Stimulated activated CD8-positive, alpha-beta memory T cell treated with anti-CD3 and anti-CD28 coated beads, Interleukin-12 subunit alpha, Interleukin-12 subunit beta, amount 100 ng/mL, for 24 hours (primary cell): ENCODE results near the gene MSRB1.
"Not testable (repeated sequence)": the region's sequence is repeated elsewhere in the genome, so short reads cannot be mapped to it uniquely, and the experiment has no call there.

Experiments used
- DNase-seq: peaks from one replicate; pipeline ENCODE4 v3.0.0-alpha.2; 2020; ENCODE audit errors: extremely low read depth

The MSRB1 gene

DNA sequence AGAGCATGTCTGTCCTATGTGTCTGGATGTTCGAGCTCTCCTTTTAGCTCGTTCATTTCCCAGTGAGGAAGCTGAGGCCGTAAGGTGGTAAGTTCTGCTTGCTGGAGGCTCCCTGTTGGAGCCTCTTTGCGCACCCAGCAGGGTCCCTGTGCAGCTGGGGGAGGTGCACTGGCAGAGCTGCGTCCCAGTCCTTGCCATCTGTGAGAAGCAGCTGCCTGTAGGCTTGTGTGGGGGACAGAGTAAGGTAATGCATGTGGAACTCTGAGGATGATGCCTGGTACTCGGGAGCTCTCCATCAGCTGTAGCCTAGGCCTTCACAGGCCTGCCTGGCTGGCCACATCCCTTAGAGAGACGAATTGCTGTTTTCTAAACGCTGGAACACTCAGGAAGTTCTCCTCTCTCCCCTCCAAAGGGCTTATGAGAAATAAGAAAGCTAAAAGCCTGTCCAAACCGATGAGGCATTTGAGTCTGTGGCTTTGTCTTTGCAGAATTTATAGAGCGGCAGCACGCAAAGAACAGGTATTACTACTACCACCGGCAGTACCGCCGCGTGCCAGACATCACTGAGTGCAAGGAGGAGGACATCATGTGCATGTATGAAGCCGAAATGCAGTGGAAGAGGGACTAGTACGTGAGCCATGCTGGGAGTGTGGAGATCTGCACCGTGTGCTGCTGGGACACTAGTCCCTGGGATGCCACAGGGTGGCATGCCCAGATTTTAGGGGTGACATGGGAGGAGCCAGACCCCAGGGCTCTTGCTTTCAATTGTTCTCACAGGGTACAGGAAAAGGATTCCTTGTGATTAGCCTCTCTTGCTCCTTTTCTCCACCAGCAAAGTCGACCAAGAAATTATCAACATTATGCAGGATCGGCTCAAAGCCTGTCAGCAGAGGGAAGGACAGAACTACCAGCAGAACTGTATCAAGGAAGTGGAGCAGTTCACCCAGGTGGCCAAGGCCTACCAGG is 17.9 kb upstream of the MSRB1 start:
- DNase-seq, result no peak

DNA sequence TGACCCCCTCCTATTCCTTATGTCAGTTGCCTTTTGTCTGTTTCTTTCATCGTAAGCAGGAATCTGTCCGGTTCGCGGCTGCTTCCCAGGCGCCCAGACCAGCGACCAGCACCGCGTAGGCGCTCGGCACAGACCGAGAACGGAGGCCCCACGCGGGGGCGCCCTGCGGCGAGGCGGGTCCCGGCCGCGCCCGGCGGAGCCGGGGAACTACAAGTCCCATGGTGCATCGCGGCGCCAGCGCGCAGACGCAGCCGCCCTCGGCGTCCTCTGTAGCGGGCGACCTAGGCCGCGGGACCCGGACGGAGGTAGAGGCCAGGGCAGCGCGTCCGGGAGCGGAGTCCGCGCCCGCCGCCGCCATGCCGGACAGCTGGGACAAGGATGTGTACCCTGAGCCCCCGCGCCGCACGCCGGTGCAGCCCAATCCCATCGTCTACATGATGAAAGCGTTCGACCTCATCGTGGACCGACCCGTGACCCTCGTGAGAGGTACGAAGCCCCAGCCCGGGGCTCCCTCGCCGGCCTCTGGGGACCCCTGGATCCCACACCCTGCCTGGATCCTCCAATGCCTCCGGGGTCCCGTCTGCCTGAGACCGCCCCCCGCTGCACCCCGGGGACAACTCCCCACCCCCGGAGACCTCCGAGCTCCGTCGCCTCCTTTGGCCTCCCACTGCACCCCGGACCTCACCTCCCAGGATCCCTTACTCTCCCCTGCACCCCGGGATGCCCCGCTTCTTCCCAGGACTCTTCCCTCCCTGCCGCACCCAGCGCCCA is 16.5 kb upstream of the MSRB1 start, which contains the start of gene NDUFB10:
Gene NDUFB10 (plus strand): TSS at position 270 of the 771 bp plus-strand sequence. CDS start 87 bp downstream, at position 357.
- peak; percentile 77 for DNase-seq

DNA sequence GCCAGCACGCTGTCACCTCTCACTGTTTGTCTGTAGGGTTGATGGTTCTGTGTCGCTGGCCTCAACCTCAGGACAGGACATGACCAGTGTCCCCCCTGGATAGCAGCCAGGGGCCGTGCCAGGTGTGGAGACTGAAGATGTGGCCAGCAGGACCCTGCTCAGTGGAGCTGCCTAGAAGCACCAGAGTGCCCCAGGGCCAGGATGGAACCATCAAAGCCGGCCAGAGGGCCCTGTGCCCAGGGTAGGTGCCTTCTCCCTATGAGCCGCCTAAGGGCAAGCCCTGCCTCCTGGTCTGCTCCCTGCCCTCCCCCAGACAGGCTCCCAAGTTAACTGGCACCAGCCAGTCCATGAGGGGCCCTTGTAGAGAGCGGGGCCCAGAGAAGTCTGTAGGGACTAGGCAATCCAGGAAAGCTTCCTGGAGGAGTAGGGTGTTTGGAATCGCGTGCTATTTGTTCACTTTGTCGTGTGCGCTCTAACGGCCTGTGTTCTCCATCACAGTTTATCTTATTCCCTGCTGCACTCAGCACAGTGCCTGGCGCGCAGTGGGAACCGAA is 15.8 kb upstream of the MSRB1 start:
- DNase-seq, result no peak

DNA sequence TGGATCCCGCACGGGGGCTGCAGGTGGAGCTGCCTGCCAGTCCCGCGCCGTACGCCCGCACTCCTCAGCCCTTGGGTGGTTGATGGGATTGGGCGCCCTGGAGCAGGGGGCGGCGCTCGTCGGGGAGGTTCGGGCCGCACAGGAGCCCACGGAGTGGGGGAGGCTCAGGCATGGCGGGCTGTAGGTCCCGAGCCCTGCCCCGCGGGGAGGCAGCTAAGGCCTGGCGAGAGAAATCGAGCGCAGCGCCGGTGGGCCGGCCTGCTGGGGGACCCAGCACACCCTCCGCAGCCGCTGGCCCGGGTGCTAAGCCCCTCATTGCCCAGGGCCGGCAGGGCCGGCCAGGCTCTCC is 15.1 kb upstream of the MSRB1 start:
- DNase-seq, result not testable (repeated sequence)

DNA sequence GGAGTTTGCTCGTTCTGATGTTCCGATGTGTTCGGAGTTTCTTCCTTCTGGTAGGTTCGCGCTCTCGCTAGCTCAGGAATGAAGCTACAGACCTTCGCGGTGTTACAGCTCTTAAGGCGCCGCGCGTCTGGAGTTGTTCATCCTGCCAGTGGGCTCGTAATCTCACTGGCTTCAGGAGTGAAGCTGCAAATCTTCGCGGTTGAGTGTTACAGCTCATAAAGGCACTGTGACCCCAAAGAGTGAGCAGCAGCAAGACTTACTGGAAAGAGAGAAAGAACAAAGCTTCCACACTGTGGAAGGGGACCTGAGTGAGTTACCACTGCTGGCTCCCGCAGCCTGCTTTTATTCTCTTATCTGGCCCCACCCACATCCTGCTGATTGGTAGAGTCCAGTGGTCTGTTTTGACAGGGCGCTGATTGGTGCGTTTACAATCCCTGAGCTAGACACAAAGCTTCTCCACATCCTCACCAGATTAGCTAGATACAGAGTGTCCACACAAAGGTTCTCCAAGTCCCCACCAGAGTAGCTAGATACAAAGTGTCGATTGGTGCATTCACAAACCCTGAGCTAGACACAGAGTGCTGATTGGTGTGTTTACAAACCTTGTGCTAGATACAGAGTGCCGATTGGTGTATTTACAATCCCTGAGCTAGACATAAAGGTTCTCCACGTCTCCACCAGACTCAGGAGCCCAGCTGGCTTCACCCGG is 14.6 kb upstream of the MSRB1 start:
- DNase-seq, result not testable (repeated sequence)

DNA sequence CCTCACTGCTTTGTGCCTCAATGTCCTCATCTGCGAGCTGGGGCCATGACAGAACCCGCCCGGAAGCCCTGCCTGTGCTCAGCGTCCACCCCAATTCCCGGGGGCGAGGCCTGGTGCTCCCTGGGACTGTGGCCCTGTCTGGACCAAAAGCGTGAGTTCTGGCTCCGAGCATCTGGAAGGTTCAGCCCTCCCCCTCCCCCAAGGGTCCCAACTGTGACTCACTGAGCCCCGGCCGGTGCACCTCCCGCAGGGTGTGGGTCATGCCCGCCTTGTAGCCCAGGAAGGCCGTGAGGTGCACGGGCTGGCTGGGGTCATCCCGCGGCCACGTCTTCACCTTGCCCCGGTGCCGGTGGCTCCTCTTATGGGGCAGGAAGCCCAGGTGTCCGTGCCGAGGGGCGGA is 10.7 kb upstream of the MSRB1 start:
- DNase-seq, result no peak

DNA sequence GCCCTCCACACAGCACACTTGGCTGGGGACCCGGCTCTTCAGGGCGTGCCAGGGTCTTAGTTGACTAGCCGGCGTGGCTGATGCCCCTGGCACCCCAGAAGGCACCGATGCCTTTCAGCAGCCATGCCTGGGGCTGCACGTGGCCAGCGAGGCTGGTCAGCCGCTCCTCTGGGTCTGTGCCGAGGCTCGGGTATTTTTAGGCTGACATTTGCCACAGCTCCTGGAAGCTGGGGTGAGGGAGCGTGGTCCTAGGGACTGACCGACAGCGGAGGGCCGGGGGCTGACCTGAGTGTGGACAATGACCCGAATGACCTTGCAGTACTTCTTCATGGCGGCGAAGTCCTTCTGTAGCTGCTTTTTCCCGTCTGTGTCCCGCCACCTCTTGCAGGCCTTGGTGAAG is 7.6 kb upstream of the MSRB1 start:
- no peak for DNase-seq

DNA sequence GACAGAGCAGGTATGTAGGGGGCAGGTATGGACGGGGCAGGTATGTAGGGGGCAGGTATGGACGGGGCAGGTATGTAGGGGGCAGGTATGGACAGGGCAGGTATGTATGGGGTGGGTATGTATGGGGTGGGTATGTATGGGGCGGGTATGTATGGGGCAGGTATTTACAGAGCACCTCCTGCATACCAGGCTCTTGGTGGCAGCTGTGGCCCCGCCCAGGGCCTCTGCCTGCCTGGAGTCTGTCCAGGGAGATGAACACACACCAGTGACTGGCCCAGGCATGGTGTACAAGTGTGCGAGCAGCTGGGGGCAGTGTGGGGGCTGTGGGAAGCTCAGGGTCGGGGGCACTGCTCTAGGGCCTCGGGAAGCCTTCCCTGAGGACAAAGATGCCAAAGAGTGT is 7.0 kb upstream of the MSRB1 start:
- no peak for DNase-seq

DNA sequence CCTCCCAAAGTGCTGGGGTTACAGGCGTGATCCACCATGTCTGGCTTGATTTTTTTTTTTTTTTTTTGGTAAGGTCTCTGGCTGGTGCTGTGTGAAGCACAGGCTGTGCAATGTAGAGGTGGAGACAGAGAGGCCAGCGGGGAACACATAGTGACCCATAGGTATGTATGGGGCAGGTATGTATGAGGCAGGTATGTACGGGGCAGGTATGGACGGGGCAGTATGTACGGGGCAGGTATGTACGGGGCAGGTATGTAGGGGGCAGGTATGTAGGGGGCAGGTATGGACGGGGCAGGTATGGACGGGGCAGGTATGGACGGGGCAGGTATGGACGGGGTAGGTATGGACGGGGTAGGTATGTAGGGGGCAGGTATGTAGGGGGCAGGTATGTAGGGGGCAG is 6.5 kb upstream of the MSRB1 start:
- no peak for DNase-seq

DNA sequence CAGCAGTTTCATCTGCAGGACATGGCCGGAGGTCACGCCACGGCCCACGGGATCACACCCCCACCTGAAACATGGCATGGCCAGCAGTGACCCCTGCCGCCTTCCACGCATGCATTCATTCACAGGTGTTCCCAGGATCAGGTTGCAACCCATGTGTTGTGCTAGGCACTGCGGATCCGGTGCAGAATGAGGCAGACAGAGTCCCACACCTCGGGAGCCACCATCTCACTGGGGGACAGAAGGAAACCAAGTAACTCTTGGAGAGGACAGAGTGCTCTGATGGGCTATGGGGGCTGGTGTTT is 4.3 kb upstream of the MSRB1 start:
- DNase-seq, result no peak

DNA sequence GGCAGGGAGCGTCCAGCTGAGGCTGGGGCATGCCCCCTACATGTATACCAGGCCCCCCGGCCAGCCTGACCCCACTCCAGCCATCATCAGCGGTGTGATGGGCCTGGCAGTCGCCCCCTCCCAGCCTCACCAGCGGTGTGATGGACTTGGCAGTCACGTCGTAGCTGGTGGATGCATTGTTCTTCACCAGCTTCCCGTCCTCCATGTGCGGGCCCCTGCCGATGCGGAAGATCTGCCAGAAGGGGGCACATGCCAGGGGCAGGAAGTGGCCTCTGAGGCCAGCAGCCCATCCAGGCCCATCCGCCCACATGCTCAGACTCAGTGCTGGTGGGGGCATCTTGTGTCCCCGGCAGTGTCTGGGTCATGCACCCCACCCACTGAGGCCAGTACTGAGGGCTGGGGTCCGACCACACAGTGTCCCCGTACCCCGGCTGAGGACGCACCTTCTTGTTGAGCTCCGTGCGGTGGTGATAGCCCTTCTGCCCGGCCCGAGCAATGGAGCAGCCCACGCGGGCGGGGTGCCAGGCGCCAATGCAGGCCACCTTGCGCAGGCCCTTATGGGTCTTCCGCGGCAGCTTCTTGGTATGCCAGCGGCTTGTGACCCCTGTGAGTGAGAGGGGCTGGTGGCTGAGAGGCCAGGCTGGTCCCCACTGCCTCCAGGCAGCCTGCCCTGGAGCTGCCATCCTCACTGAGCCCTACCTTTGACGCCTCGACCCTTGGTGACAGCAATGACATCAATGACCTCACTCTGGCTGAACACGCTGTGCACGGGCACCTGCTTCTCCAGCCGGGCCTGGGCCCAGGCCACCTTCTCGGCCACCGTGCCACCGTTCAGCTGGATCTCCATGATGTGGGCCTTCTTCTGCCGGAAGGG is 3.7 kb upstream of the MSRB1 start:
- no peak for DNase-seq

DNA sequence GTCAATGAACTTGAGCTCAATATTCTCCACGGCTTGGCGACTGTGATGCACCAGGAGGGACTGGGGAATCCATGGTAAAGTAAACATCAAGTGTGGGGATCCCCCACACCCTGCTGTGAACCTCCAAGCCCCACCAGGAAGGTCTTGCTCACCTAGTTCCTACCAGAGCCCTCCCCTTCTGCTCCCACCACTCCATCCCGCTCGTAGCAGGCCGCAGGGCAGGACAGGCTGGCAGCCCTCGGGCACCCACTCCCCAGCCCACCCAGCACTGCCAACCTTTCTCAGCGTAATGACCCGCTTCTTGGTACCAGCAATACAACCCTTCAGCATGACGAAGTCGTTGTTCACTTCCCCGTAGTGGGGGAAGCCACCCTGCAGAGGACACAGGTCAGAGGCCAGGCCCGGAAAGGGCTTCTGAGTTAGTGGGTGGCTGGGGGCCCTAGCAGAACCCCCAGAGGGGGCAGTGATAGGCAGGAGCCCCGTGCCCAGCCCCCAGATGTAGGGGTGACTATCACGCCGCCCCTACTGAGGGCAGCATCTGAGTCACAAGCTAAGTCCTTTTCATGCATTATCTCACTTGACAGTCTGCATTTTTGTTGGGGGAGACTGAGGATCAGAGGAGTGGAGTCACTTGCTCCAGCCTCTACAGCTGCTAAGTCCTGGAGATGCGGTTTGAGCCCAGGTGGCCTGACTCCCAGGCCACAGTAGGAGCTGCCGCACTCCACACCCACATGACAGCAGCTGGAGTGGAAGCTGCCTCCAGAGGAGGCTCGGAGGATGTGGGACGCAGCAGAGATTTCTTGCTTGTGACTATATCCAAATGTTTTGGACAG is 2.8 kb upstream of the MSRB1 start:
- DNase-seq, result no peak

DNA sequence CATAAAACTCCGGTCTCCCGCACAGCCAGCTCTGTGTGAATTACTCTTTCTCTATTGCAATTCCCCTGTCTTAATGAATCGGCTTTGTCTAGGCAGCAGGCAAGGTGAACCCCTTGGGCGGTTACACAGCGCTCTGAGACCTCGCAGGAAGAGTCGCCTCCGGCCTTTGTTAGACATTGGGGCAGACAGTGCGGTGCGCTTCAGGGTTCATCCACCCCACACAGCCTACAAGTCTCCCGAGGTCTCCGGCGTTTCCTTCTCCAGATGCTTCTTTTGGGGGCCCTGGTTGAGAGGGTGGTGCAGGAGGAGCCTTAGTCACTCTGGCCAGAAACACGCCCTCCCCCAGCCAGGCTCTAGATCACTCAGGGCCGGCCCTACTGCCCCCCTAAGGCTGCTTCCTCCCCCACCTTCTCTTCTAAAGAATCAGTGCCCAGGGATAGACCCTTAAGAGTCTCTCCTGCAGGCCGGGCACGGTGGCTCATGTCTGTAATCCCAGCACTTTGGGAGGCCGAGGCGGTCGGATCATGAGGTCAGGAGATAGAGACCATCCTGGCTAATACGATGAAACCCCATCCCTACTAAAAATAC is 1.7 kb upstream of the MSRB1 start:
- no peak for DNase-seq

DNA sequence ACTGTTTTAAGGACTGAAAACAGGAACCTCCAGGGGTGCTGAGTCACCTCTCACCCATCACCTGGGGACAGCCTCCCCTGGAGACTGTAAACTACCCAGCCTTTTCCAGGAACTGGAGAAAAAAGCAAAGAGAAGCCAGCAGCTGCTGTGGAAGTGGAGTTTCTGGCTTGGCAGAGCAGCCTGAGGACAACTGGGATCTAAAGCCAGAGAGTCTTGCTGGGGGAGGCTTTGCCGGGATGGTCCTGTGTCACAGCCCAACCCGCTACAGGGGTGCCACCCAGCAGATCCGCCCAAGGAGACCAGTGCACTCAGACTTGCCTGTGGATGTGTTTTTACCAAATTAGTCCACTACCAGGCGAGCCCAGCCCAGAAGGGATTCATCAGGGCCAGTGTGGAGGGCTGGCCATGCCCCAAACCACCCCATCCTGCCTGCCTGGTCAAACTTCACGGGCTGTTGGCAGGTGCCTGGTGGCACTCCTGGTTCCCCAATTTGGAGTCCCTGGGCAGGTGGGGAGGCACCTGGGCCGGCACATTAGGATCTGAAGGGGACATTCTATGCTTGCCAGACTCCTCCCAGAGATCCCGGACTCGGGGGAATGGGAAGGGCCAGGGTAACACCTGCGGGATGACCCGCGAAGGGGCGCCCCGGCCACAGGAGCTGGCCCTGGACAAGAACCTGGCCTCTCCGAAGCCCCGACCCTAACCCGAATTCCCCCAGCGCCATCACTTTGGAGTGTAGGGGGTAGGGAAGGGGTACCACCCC is 771 bp downstream of the MSRB1 start:
- no peak for DNase-seq

DNA sequence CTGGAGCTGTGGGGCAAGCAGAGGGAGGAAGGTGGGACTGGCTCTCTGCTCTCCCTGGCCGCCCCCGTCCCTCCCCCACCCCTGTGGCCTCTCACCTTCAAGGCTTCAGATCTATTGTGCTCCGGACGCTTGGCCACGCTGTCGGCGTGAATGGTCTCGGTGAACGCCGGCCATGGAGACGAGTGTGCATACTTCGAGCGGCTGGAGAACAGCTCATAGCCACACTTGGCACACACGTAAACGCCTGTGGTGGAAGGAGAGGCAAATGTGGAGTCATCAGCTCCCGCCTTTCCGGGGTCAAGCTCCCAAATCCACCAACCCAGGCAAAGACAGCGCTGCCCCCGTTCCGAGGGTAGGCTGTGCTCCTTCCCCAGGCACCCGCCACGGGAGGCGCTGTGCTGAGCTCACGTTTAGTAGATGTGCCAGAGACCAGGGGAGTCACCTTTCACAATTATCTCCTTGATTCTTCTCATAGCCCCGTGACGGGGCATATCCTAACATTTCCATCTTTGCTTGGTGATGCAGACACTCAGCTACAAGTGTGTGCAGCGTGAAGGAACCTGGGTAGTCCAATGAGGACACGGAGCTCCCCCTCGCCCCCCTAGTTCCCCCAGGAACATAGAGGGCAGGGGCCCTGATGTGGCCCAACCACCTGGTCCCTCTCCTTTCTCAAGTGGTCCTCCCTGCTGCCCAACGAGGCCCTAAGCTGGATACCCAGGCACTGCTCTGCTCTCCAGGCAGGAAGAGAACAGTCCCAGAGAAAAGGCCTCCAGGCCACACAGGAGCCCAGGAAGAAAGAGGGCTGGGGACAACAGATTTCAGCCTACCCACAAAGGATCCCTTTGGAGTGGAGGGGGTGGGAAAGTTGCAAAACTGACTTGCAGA is 1.6 kb downstream of the MSRB1 start:
- no peak for DNase-seq

DNA sequence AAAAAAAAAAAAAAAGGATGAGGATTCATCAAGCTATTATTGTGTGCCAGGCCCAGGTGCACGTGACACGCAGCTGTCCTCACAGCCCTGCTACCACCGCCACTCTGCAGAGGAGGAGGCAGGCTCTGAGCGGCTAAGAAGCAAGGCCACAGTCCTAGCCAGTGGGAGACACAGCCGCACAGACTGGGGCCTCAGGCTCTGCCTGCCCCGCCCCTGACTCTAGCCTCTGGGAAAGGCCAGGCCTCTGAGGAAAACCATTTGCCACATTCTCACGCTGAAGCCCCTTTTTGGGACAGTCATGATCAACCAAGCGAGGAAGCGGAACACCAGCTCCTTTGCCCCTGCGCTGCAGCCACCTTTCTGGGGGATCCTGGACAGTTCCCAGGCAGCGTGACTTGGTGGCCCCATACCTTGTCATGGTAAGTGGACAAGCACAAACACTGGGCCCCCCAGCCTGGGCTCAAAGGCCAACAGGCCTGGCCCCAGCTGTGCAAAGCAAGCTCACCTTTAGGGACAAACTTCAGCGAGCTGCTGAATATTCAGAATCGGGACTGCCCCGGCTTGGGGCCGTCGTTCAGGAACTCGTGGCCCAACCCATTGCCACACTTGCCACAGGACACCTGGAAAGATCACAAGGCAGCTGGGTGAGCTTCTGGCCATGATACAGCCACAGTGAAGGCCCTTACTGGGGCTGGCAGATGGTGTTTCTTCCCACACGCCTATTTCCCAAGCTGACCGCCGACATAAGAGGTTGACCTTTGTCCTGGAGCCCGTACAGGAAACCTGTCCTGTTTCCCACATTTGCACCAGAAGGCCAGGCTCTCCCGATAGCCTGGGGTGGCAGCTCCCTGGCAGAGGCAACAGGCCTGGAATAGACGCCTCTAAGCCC is 2.5 kb downstream of the MSRB1 start:
- no peak for DNase-seq

DNA sequence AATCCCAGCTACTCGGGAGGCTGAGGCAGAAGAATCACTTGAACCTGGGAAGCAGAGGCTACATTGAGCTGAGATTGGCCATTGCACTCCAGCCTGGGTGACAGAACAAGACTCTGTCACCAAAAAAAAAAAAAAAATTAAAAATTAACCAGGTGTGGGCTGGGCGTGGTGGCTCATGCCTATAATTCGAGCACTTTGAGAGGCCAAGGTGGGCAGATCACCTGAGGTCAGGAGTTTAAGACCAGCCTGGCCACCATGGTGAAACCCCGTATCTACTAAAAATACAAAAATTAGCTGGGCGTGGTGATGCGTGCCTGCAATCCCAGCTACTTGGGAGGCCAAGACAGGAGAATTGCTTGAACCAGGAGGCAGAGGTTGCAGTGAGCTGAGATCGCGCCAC is 3.2 kb downstream of the MSRB1 start:
- DNase-seq, result not testable (repeated sequence)
